Loucy (cell line): ENCODE data around the gene IRF6.

Source experiments
- H2AFZ ChIP-seq: fragments of 200-600 bp; sonication (generic); 2 replicates; pipeline ENCODE4 v1.6.0; 2016; ENCODE audit warnings: antibody characterized with exemption, mild to moderate bottlenecking, low read length, moderate library complexity
- H3F3A ChIP-seq: fragments of 200-600 bp; 2 replicates; pipeline ENCODE4 v1.6.0; 2016; ENCODE audit warnings: antibody characterized with exemption, low read depth, mild to moderate bottlenecking
- H3K27me3 ChIP-seq: fragments of 200-600 bp; sonication (generic); 2 replicates; pipeline ENCODE4 v1.6.1; 2014; ENCODE audit warnings: low read length, mild to moderate bottlenecking; ENCODE audit not compliant: insufficient read depth, poor library complexity, severe bottlenecking
- H3K36me3 ChIP-seq: fragments of 200-600 bp; sonication (generic); 2 replicates; pipeline ENCODE4 v1.6.1; 2016; ENCODE audit warnings: low read length; ENCODE audit not compliant: insufficient read depth
- H3K4me1 ChIP-seq: fragments of 200-600 bp; sonication (generic); 2 replicates; pipeline ENCODE4 v1.5.1; 2014; ENCODE audit warnings: low read length, mild to moderate bottlenecking; ENCODE audit not compliant: insufficient read depth, poor library complexity, severe bottlenecking
- H3K4me2 ChIP-seq: fragments of 200-600 bp; sonication (generic); 2 replicates; pipeline ENCODE4 v1.6.0; 2014; ENCODE audit warnings: antibody characterized with exemption, low read length, low read depth, mild to moderate bottlenecking; ENCODE audit not compliant: poor library complexity, severe bottlenecking
- H3K4me3 ChIP-seq: fragments of 200-600 bp; sonication (generic); 2 replicates; pipeline ENCODE4 v1.5.1; 2014; ENCODE audit warnings: low read length, mild to moderate bottlenecking, mixed read lengths; ENCODE audit not compliant: poor library complexity, severe bottlenecking
- H3K79me2 ChIP-seq: fragments of 200-600 bp; sonication (generic); 2 replicates; pipeline ENCODE4 v1.6.1; 2014; ENCODE audit warnings: low read length; ENCODE audit not compliant: insufficient read depth
- H3K9ac ChIP-seq: fragments of 200-600 bp; sonication (generic); 2 replicates; pipeline ENCODE4 v1.6.0; 2014; ENCODE audit warnings: mild to moderate bottlenecking, low read depth, low read length, moderate library complexity; ENCODE audit not compliant: poor library complexity, severe bottlenecking
- H3K9me2 ChIP-seq: fragments of 200-600 bp; sonication (generic); replicated peaks from 2 replicates; pipeline ENCODE4 v1.6.1; 2016; ENCODE audit warnings: low read depth, low read length, mixed read lengths
- H3K9me3 ChIP-seq: fragments of 200-600 bp; sonication (generic); 2 replicates; pipeline ENCODE4 v1.6.1; 2014; ENCODE audit warnings: mild to moderate bottlenecking, antibody characterized with exemption, low read length, low read depth; ENCODE audit not compliant: insufficient read depth
- H4K20me1 ChIP-seq: fragments of 200-600 bp; sonication (generic); 2 replicates; pipeline ENCODE4 v1.6.0; 2014; ENCODE audit warnings: antibody characterized with exemption, low read length, mild to moderate bottlenecking; ENCODE audit not compliant: insufficient read depth, poor library complexity, severe bottlenecking
- EZH2phosphoT487 ChIP-seq: fragments of 200-600 bp; IDR thresholded peaks from 2 replicates; pipeline ENCODE4 v1.6.1; 2018; ENCODE audit warnings: antibody characterized with exemption, mild to moderate bottlenecking, moderate library complexity, borderline replicate concordance
- TF ChIP-seq, protein P1 (sequence below): fragments of 200-600 bp; sonication (generic); conservative IDR thresholded peaks from 2 replicates; pipeline ENCODE4 v1.5.1; 2014; ENCODE audit warnings: mild to moderate bottlenecking, antibody characterized with exemption, low read length

IRF6 gene

DNA sequence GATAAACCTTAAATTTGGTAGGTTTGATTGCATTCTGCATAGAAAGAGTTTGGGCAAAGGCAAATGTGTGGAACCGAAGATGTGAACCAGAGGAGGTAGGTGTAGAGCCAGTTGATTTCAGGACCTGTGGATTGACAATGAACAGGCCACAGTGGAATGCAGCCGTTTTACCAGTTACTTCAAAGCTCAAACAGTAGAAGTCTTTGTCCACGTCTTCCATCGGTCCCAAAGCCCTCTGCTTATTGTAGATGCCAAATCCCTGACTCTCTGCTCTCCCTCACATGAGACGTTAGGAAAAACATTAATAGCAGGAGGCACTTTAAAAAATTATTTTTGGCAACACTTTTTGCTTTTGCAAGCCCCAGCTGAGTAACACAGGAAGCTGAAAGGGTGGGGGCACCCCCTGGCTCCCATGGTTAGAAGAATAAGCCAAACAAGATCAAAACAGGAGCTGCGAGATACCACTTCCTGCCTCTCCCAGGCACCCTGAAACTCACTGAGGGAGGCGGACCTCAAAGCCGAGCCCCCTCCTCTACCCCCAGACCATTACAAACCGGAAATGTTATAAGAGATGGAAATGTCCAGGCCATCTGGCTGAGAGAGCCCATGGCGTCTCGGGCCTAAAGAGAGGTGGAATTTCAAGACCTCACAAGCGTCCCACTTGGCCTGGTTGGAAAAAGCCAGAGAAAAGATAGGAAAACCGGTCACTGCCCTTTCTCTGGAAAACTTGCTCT is 36.6 kb downstream of the IRF6 start:
- Histone ChIP-seq H3K9ac (peak overlapping the region; percentile 94), H3K4me2 (peak overlapping the region; percentile 99), H3K36me3 (peaks cover 7% of the 10 kb centered on the region; the same call in 1 of the 2 replicates), H2AFZ (no peak overlapping the region), H3K9me3 (no peaks in the 10 kb centered on the region), H3F3A (peaks cover 23% of the 10 kb centered on the region), H3K79me2 (peaks cover 25% of the 10 kb centered on the region), H3K27me3 (no peaks in the 10 kb centered on the region), H3K4me3 (peak overlapping the region; percentile 89), H3K4me1 (peaks cover 38% of the 10 kb centered on the region), H3K9me2 (no peaks in the 10 kb centered on the region), H4K20me1 (peaks cover 5% of the 10 kb centered on the region)
- TF ChIP-seq, protein P1, sequence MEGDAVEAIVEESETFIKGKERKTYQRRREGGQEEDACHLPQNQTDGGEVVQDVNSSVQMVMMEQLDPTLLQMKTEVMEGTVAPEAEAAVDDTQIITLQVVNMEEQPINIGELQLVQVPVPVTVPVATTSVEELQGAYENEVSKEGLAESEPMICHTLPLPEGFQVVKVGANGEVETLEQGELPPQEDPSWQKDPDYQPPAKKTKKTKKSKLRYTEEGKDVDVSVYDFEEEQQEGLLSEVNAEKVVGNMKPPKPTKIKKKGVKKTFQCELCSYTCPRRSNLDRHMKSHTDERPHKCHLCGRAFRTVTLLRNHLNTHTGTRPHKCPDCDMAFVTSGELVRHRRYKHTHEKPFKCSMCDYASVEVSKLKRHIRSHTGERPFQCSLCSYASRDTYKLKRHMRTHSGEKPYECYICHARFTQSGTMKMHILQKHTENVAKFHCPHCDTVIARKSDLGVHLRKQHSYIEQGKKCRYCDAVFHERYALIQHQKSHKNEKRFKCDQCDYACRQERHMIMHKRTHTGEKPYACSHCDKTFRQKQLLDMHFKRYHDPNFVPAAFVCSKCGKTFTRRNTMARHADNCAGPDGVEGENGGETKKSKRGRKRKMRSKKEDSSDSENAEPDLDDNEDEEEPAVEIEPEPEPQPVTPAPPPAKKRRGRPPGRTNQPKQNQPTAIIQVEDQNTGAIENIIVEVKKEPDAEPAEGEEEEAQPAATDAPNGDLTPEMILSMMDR = no peak
- no peak for TF ChIP-seq EZH2phosphoT487

DNA sequence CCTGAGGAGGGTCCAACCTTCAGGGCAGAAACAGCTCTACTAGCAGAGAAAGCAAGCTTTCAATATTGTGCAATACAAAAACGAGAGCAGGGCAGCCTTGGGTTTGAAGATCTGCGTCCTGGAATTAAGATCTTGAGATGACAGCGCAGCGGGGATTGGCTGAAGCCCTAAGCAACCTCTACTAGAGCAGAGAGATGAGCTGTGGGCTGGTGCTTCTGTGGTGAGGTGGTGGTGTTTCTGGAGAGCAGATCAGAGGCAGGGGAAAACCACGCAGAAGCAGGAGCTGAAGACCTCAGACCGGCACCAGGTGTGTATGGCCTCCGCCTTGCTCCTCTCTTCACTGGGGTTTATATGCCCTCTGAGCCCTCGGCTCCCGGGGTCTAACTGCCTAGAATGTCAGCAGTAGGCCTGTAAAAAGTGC is 37.6 kb downstream of the IRF6 start:
- Histone ChIP-seq H3K27me3 (no peaks in the 10 kb centered on the region), H3F3A (peaks cover 23% of the 10 kb centered on the region), H4K20me1 (peaks cover 5% of the 10 kb centered on the region), H3K79me2 (peaks cover 25% of the 10 kb centered on the region), H3K4me2 (peak overlapping the region; percentile 99), H3K4me1 (peaks cover 38% of the 10 kb centered on the region), H3K9me3 (no peaks in the 10 kb centered on the region), H3K4me3 (peak overlapping the region; percentile 89), H2AFZ (no peak overlapping the region), H3K9ac (peak overlapping the region; percentile 94), H3K36me3 (peaks cover 8% of the 10 kb centered on the region; the same call in 1 of the 2 replicates), H3K9me2 (no peaks in the 10 kb centered on the region)
- TF ChIP-seq, protein P1 = no peak
- no peak for TF ChIP-seq EZH2phosphoT487

- Histone ChIP-seq H3K4me3 (peak overlapping the region; percentile 89), H3K4me2 (peak overlapping the region; percentile 99), H3K79me2 (peaks cover 27% of the 10 kb centered on the region), H3F3A (peaks cover 23% of the 10 kb centered on the region), H2AFZ (no peak overlapping the region), H3K36me3 (peaks cover 14% of the 10 kb centered on the region; the same call in 1 of the 2 replicates), H3K4me1 (peaks cover 38% of the 10 kb centered on the region), H3K27me3 (no peaks in the 10 kb centered on the region), H3K9ac (peak overlapping the region; percentile 94), H4K20me1 (peaks cover 5% of the 10 kb centered on the region), H3K9me2 (no peaks in the 10 kb centered on the region), H3K9me3 (no peaks in the 10 kb centered on the region)
- TF ChIP-seq EZH2phosphoT487 = no peak
- TF ChIP-seq, protein P1 = no peak
Measured at GRCh38 chr1:209767706-209768105, 38.2 kb downstream of the IRF6 start.
